Naive thymus-derived CD4-positive, alpha-beta T cell (primary cell): ENCODE data around the gene EZH1. TPM values are rescaled to one million over a fixed set of nuclear protein-coding genes. Genes with fewer than 3 reads are reported as not detected.
A peak's percentile ranks its signal among the peaks of the same experiment; 100 is the strongest.

ENCODE experiments used
- ATAC-seq: fragments of 150-1000 bp; cut with Tn5 transposase; 2 replicates; pipeline ENCODE4 v1.10.0; 2021; ENCODE audit warnings: mild to moderate bottlenecking, moderate library complexity
- CTCF ChIA-PET: fragments of 350-600 bp; sonication (Branson Sonifier 250); formaldehyde crosslinking; loops from one replicate; lab custom pipeline; 2021; ENCODE audit warnings: antibody characterized with exemption; lab: Charles Lee
- POLR2A ChIA-PET: fragments of 350-600 bp; sonication (Branson Sonifier 250); formaldehyde crosslinking; loops from one replicate; lab custom pipeline; 2021; ENCODE audit warnings: antibody characterized with exemption, inconsistent platforms; lab: Charles Lee
- DNase-seq, 9 donors: peaks; one replicate each; pipeline versions ENCODE4 v3.0.0 to v3.0.0-alpha.2; 2020 to 2022; ENCODE audit warnings: mixed read lengths in 1 of 9
- H3K27ac ChIP-seq: one replicate; pipeline ENCODE4 v1.7.0; 2013; ENCODE audit warnings: mild to moderate bottlenecking, low read depth, low read length, moderate library complexity
- H3K27me3 ChIP-seq, 2 donors: one replicate each; pipeline ENCODE4 v1.7.0; 2013; ENCODE audit warnings: low read length in 2 of 2, mild to moderate bottlenecking in 2 of 2, moderate library complexity in 2 of 2; ENCODE audit not compliant: control insufficient read depth in 2 of 2, insufficient read depth in 2 of 2
- H3K36me3 ChIP-seq, 3 experiments: 1 replicate in 2 of 3; 2 replicates in 1 of 3; pipeline ENCODE4 v1.7.0; 2013; ENCODE audit warnings: low read length in 3 of 3, mild to moderate bottlenecking in 3 of 3, moderate library complexity in 1 of 3; ENCODE audit not compliant: insufficient read depth in 3 of 3, control insufficient read depth in 2 of 3
- H3K4me1 ChIP-seq, 2 donors: one replicate each; pipeline ENCODE4 v1.7.0; 2013; ENCODE audit warnings: low read length in 2 of 2, mild to moderate bottlenecking in 2 of 2, moderate library complexity in 1 of 2; ENCODE audit not compliant: control insufficient read depth in 2 of 2, insufficient read depth in 2 of 2
- H3K4me3 ChIP-seq: 2 replicates; pipeline ENCODE4 v1.7.0; 2013; ENCODE audit warnings: mild to moderate bottlenecking, low read length
- H3K9me3 ChIP-seq, 3 experiments: 1 replicate in 2 of 3; 2 replicates in 1 of 3; pipeline ENCODE4 v1.7.0; 2013; ENCODE audit warnings: low read length in 3 of 3; ENCODE audit not compliant: control insufficient read depth in 2 of 3
- H3K27ac Mint-ChIP-seq, 9 donors: one replicate each; pipeline ENCODE4 v1.8.0; 2020 to 2022; ENCODE audit warnings: mixed read lengths in 9 of 9, mild to moderate bottlenecking in 8 of 9, moderate library complexity in 5 of 9, inconsistent platforms in 2 of 9
- H3K27me3 Mint-ChIP-seq, 5 donors: one replicate each; pipeline ENCODE4 v1.8.0; 2021 to 2022; ENCODE audit warnings: mixed read lengths in 5 of 5, mild to moderate bottlenecking in 1 of 5
- H3K36me3 Mint-ChIP-seq, 5 donors: one replicate each; pipeline ENCODE4 v1.8.0; 2020 to 2022; ENCODE audit warnings: mixed read lengths in 5 of 5, mild to moderate bottlenecking in 3 of 5, inconsistent platforms in 1 of 5
- H3K4me1 Mint-ChIP-seq, 7 donors: one replicate each; pipeline ENCODE4 v1.8.0; 2020 to 2022; ENCODE audit warnings: mixed read lengths in 7 of 7, mild to moderate bottlenecking in 3 of 7, inconsistent platforms in 1 of 7
- H3K4me3 Mint-ChIP-seq, 10 donors: one replicate each; pipeline ENCODE4 v1.8.0; 2020 to 2022; ENCODE audit warnings: mild to moderate bottlenecking in 10 of 10, mixed read lengths in 10 of 10, moderate library complexity in 6 of 10, inconsistent platforms in 2 of 10
- H3K9me3 Mint-ChIP-seq, 11 donors: one replicate each; pipeline ENCODE4 v1.8.0; 2020 to 2022; ENCODE audit warnings: mixed read lengths in 11 of 11, mild to moderate bottlenecking in 4 of 11, inconsistent platforms in 1 of 11, moderate library complexity in 1 of 11
- intact Hi-C, 2 donors: fragments of 100-400 bp; cut with micrococcal nuclease; formaldehyde crosslinking; loops; one replicate each; pipeline ENCODE4 v1.15.1; 2023
- polyA plus RNA-seq, 2 donors: library from polyadenylated mRNA; unstranded; fragments of 300-500 nt; fragmentation: Illumina TruSeq; gene quantifications; one replicate each; pipeline ENCODE4 v1.2.3, GENCODE V29; 2021
- total RNA-seq, 6 experiments: library from RNA in 5 of 6; stranded (reverse) in 5 of 6; gene quantifications; 1 replicate in 5 of 6; 2 replicates in 1 of 6; pipeline ENCODE4 v1.2.3 and lab custom pipeline; 2021 to 2026

EZH1 gene
- total and polyA plus RNA-seq, 7 experiments from 2014 or later = 30.2 to 212 (median 92.4) TPM

- ATAC-seq (no peak), DNase-seq (no peak)
- POLR2A ChIA-PET = interaction anchor here (0.6 kb wide), 1 partner anchor 1404 kb away, joined by 3 read pairs; no protein-coding TSS in a partner anchor
- Histone ChIP-seq H3K27me3 (peaks cover 4 to 5% of the 10 kb centered on the region in 2 donors), H3K36me3 (no peaks in the 10 kb centered on the region), H3K9me3 (no peaks in the 10 kb centered on the region), H3K4me3 (no peak overlapping the region), H3K27ac (no peak overlapping the region), H3K4me1 (peaks cover 18 to 20% of the 10 kb centered on the region in 2 donors)
- CTCF ChIA-PET = interaction anchor here (0.7 to 1.0 kb wide), 2 partner anchors 17 to 117 kb away, joined by 3 read pairs; no protein-coding TSS in a partner anchor
- H3K27me3 Mint-ChIP-seq = peaks cover 23 to 42% (median 28%) of the 10 kb centered on the region in 5 donors
- peak overlapping the region in 1 of 10 donors; percentile 17 for H3K4me3 Mint-ChIP-seq
- peaks cover 0 to 6% (median 0%) of the 10 kb centered on the region in 5 donors for H3K36me3 Mint-ChIP-seq
- H3K9me3 Mint-ChIP-seq = peaks cover 0 to 12% (median 0%) of the 10 kb centered on the region in 11 donors
- intact Hi-C loops = no loop called here
- peak overlapping the region in 1 of 9 donors; percentile 49 for H3K27ac Mint-ChIP-seq
- peaks cover 26 to 32% (median 27%) of the 10 kb centered on the region in 7 donors for H3K4me1 Mint-ChIP-seq
These were observed 59.8 kb downstream of the EZH1 start for GRCh38 chr17:42684929-42685556.

- Mint-ChIP-seq H3K27me3 (peaks cover 23 to 42% (median 28%) of the 10 kb centered on the region in 5 donors), H3K4me3 (peak overlapping the region in 9 of 10 donors; percentile 23 to 94 (median 61)), H3K9me3 (peaks cover 0 to 11% (median 0%) of the 10 kb centered on the region in 11 donors), H3K27ac (peak overlapping the region in 1 of 9 donors; percentile 9), H3K4me1 (peaks cover 29 to 47% (median 40%) of the 10 kb centered on the region in 7 donors), H3K36me3 (peaks cover 0 to 6% (median 0%) of the 10 kb centered on the region in 5 donors)
- Histone ChIP-seq H3K27ac (no peak overlapping the region), H3K27me3 (peaks cover 4 to 5% of the 10 kb centered on the region in 2 donors), H3K4me3 (no peak overlapping the region), H3K36me3 (no peaks in the 10 kb centered on the region), H3K4me1 (peaks cover 26 to 33% of the 10 kb centered on the region in 2 donors), H3K9me3 (no peaks in the 10 kb centered on the region)
- intact Hi-C loops = no loop called here
- CTCF ChIA-PET = interaction anchor here (1.0 to 1.2 kb wide), 2 partner anchors 105 to 115 kb away, joined by 3 to 5 read pairs; partner anchors contain the start of gene PSMC3IP
- no peak for ATAC-seq
- POLR2A ChIA-PET = interaction anchor here (1.0 kb wide), 2 partner anchors 23 to 75 kb away, joined by 3 read pairs; no protein-coding TSS in a partner anchor
- DNase-seq = no peak
These were observed 61.3 kb downstream of the EZH1 start for GRCh38 chr17:42683407-42684034.

DNA sequence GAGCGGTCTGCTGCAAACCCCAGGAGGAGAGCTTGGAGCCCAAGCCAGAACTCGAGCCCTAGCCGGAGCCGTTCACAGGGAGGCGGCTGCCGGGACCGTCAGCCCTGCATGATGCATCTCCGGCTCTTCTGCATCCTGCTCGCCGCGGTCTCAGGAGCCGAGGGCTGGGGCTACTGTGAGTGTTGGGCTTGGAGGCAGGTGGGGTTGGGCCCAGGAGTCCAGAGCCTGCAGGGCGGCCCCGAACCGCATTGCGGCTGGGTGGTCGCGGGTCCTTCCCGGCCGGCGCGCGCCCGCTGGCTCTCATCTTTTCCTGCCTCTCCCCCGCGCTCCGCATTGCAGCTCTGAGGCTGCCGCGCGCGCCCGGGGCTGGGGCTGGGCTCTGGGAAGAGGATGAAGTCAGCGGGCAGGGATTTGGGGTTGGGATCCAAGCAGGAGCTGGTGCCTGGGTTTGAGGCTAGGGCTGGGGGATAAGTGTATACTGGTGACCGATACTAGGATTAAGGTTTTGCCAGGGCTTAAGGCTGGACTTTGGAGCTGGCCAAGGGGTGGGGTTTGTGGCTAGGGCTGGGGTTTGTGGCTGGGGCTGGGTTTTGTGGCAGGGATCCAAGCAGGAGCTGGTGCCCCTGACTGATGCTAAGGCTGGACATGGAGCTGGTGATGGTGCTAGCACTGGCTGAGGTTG lies 62.0 kb downstream of the EZH1 start:
- Mint-ChIP-seq H3K9me3 (peaks cover 0 to 11% (median 0%) of the 10 kb centered on the region in 11 donors), H3K36me3 (peaks cover 0 to 6% (median 0%) of the 10 kb centered on the region in 5 donors), H3K27ac (peak overlapping the region in 2 of 9 donors; percentile 46 to 51), H3K27me3 (peaks cover 23 to 42% (median 28%) of the 10 kb centered on the region in 5 donors), H3K4me1 (peaks cover 30 to 51% (median 44%) of the 10 kb centered on the region in 7 donors), H3K4me3 (peak overlapping the region; percentile 20 to 94 (median 64))
- POLR2A ChIA-PET = interaction anchor here (1.0 kb wide), 2 partner anchors 24 to 74 kb away, joined by 3 read pairs; no protein-coding TSS in a partner anchor
- no peaks in the 10 kb centered on the region for H3K36me3 ChIP-seq
- ATAC-seq = no peak
- intact Hi-C loops = no loop called here
- H3K27ac ChIP-seq = no peak overlapping the region
- H3K27me3 ChIP-seq = peaks cover 4 to 5% of the 10 kb centered on the region in 2 donors
- CTCF ChIA-PET = interaction anchor here (1.2 kb wide), 1 partner anchor 105 kb away, joined by 5 read pairs; the partner anchor contains the start of gene PSMC3IP
- no peaks in the 10 kb centered on the region for H3K9me3 ChIP-seq
- no peak overlapping the region for H3K4me3 ChIP-seq
- peaks cover 28 to 37% of the 10 kb centered on the region in 2 donors for H3K4me1 ChIP-seq
- peak in 1 of 9 donors; percentile 37 for DNase-seq

GRCh38 chr17:42681976-42682721 lies 62.7 kb downstream of the EZH1 start, which contains the start of gene CNTNAP1:
Gene CNTNAP1, plus strand, starts transcription at chr17:42682531. Its CDS starts 299 bp downstream, at chr17:42682830.
- POLR2A ChIA-PET = no interaction called here

GRCh38 chr17:42680331-42680808 lies 64.5 kb downstream of the EZH1 start:
- Histone ChIP-seq H3K9me3 (no peaks in the 10 kb centered on the region), H3K36me3 (no peaks in the 10 kb centered on the region), H3K4me3 (peak overlapping the region; percentile 60), H3K27me3 (peaks cover 5 to 12% of the 10 kb centered on the region in 2 donors), H3K27ac (no peak overlapping the region), H3K4me1 (peaks cover 50 to 51% of the 10 kb centered on the region in 2 donors)
- intact Hi-C loops = no loop called here
- H3K27ac Mint-ChIP-seq = peak overlapping the region in 5 of 9 donors; percentile 18 to 87 (median 69)
- peak overlapping the region; percentile 29 to 94 (median 70) for H3K4me3 Mint-ChIP-seq
- ATAC-seq (no peak), DNase-seq (no peak)
- H3K9me3 Mint-ChIP-seq = peaks cover 0 to 10% (median 0%) of the 10 kb centered on the region in 11 donors
- POLR2A ChIA-PET = interaction anchor here (0.8 to 2.4 kb wide), 3 partner anchors 10 to 103 kb away, joined by 5 to 17 read pairs (median 12); partner anchors contain the start of genes PSMC3IP, RETREG3 and TUBG1
- H3K4me1 Mint-ChIP-seq = peaks cover 30 to 61% (median 51%) of the 10 kb centered on the region in 7 donors
- peaks cover 28 to 48% (median 32%) of the 10 kb centered on the region in 5 donors for H3K27me3 Mint-ChIP-seq
- no peaks in the 10 kb centered on the region for H3K36me3 Mint-ChIP-seq
- CTCF ChIA-PET = interaction anchor here (0.6 to 3.6 kb wide), 2 partner anchors 72 to 101 kb away, joined by 3 to 30 read pairs; no protein-coding TSS in a partner anchor

More at GRCh38 chr17:42681976-42682721, 62.7 kb downstream of the EZH1 start, which contains the start of gene CNTNAP1:
- peak within 1 kb of the TSS; percentile 55 to 94 (median 69) for H3K4me3 Mint-ChIP-seq
- Histone ChIP-seq H3K27ac (no peak within 1 kb of the TSS), H3K4me1 (peaks cover 35 to 44% of the 10 kb centered on the region in 2 donors), H3K36me3 (no peaks in the 10 kb centered on the region), H3K4me3 (peak within 1 kb of the TSS; percentile 27), H3K9me3 (no peaks in the 10 kb centered on the region), H3K27me3 (peaks cover 4 to 5% of the 10 kb centered on the region in 2 donors)
- peaks cover 0 to 11% (median 0%) of the 10 kb centered on the region in 11 donors for H3K9me3 Mint-ChIP-seq
- H3K4me1 Mint-ChIP-seq = peaks cover 30 to 56% (median 48%) of the 10 kb centered on the region in 7 donors
- intact Hi-C loops = no loop called here
- peaks cover 0 to 6% (median 0%) of the 10 kb centered on the region in 5 donors for H3K36me3 Mint-ChIP-seq
- CTCF ChIA-PET = no interaction called here
- peak within 1 kb of the TSS in 3 of 9 donors; percentile 9 to 51 (median 46) for H3K27ac Mint-ChIP-seq
- peak in 1 of 9 donors; percentile 49 for DNase-seq
- peaks cover 23 to 42% (median 29%) of the 10 kb centered on the region in 5 donors for H3K27me3 Mint-ChIP-seq
- ATAC-seq = no peak
